Dedifferentiated amniotic fluid mesenchymal stem cell (primary cell): Measurements from ENCODE around the gene RERE.

Source experiments
- DNase-seq: peaks from one replicate; pipeline ENCODE4 v3.0.0-alpha.2; 2016; ENCODE audit errors: extremely low spot score

RERE gene

DNA sequence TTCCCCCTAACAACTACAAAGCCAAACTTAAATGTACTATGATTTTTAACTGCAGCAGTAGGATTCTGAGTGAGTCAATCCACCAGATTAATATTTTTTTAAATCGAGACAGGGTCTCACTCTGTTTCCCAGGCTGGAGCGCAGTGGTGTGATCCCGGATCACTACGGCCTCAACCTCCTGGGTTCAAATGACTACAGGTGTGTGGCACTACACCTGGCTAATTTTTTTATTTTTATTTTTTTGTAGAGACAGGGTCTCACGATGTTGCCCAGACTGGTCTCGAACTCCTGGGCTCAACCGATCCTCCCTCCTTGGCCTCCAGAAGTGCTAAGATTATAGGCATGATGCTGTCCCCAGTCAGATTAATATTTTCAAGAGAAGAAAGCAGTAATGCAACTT is 411.4 kb downstream of the RERE start:
- DNase-seq: no peak

DNA sequence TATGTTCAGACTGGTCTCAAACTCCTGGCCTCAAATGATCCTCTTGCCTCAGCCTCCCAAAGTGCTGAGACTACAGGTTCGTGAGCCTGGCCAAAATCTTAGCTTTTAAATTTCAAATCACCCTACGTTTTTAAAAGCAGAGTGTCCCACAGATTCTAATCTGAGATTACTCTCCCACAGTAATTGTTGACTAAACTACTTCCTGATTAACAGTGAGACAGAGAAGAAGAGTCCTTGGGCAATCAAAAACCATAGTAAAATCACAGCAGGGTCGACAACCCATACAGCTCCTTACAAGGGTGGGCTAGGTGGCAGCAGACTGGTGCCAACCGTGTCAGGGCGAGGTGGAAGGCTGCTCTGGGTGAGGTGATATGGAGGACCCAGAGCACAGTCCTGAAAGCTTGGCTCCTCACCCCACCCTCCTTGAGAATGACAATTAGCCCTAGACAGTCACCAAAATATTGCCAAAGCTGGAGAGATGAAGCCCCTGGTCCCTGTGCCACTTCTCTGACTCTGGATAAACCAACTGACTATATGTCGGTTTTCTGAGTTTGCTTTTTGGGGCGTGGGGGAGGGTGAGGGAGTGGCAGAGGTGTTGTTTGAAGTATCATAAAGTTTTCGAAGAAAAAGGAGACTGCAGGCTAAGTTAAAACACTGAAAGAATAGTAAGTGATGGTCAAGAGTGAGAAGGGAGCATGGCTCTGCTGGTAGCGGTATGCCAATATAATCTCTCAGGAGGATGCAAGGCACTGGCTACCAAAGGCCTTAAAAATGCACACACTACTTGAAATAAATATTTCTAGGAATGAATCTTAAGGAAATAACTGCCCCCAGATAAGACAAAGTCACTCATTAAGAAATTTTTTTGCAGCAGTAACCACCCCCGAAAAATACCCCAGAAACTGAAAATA is 412.7 kb downstream of the RERE start:
- no peak for DNase-seq

DNA sequence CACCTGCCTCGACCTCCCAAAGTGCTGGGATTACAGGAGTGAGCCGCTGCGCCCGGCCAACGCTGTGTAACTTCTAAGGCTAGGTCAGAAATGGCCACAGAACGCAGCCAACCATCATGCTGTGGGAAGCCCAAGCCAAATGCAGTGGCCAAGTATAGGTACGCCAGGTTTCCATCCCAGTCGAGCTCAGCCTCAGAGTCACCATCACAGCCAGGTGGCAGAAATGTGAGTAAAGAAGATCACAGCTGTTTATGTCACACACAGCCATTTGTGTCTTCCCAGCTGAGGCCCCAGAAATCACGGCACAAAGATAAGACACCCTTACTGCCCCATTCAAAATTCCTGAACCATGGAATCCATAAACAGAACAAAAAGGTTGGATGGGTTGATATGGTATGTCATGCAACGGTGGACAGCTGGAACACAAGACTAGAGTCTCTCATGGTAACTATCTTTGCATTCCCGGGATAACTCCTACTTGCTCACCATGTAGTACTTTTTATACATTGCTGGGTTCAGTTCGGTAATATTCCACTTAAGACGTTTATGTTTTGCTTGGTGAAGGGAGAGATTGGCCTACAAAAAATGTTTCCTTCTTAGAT is 415.2 kb downstream of the RERE start:
- DNase-seq: no peak

DNA sequence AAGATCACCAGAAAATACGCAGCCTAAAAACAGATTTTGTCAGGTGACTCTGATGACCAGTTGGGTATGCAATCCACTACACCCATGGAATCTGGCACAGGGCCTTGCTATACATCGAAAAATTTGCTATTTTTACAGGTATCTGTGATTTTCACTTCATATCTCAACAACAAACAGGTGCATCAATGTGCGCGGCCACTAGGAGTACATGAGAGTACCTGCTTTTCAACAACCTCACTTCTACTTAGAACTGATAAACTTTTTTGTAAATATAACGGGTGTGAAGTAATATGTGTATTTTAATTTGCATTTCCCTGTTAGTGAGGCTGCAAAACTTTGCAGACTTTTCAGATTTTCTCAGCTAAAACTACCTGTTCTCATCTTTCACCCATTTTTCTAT is 418.8 kb downstream of the RERE start:
- DNase-seq: no peak

DNA sequence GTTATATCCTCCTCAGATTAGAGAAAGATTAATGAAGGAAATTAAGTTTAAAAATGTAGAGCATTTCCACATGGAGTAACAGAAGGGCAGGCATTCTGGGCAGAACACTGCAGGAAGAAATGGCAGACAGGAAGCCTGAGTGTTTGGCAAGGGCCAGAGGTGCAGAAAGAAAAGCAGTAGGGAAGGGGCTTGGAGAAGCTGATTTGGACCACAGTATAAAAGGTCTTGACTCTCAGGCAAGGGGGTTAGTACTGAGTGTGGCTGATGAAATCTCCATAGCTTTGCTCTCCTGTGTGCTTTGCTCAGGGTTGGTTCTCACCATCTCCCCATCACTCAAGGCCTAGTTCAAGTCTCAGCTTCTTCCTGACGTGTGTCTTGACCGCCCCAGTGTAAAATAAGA is 419.4 kb downstream of the RERE start:
- DNase-seq: no peak

DNA sequence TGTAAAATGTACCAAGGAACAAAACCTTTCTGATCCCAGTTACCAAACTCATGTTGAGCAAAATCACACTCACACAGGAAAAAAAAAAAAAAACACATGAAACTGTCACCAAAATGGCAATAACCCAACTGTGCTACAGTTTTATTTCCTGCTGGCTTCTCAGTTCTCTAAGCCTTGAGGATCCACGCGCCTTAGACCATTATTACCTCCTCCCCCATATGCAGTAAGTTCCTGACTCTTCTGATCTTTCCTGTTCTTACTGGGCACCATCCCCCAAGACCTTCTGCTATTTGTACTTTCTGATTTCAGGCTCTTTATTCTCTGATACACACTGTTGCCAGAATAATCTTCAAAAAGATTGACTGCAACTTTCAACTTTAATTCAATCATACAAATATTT is 419.9 kb downstream of the RERE start:
- no peak for DNase-seq

DNA sequence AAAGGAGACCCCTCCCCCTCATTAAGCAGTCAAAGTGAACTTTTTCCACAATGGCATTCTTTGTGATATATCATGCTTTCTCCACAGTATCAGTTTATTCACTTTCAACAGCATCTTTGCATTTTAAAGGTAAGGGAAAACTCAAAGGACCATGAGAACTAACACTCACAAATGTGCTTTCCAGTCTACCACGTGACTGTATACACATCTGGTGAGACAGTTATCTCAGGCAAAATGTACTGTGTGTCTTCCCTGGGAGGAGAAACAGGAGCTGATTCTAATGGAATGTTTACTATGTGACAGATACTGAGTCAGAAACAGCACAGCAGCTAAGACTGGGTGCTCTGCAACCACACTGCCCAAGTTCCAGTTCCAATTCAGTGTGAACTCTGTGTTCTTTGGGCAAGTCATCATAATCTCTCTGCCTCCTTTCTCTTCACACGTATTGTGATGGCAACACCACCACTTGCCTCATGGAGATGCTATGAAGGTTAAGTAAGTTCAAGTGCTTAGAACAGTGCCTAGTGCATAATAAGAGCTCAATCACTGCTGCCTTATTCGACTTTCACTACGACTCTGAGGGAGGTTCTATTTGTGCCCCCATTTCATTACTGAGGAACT is 420.5 kb downstream of the RERE start:
- DNase-seq: peak; percentile 68

DNA sequence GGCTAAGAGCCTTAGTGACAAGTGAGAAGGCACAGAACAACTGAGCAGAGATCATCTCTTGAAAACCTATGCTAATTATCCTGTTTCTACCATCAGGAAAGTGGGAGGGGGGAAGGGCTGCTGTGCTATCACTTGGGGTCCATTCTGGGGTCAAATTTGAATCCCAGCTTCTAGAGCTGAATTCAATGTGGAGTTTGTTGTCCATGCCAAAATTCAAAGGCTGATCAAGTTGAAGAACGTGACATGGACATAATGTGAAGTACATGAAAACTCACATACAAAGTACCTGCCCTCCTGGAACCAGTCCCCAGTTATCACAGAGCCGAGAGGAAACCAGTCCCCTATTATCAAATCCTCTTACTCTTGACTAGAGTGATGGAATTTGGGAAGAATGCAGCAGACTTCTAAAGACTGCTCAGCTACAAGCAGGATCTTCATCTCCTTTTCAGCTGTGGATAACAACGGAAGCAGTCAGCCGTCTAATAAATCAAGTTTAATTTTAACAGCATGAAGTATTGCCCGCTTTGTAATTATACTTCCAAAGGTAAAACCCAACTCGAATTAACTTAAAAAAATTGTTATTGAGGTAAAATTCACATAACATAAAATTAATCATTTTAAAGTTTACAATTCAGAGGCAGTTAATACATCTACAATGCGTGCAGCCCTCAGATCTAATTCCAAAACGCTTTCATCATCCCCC is 421.2 kb downstream of the RERE start:
- DNase-seq: no peak

DNA sequence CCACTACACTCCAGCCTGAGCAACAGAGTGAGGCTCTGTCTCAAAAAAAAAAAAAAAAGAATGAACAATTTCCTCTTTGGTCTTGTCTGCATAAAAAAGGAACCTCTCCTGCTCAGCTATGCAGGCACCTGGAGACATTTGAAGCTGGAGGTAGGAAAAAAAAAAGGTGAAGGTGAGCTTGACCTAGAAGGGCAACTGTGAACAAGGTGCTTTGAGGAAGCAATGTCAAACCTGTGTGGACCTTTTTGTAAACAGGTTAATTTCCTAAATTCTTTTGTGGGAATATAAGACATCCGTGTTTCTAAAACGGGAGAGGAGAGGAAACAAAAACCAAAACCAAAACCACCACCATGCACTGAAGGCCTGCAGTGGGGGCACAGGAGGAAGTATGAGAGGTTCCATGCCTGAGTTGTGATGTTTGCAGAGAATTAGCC is 422.0 kb downstream of the RERE start:
- no peak for DNase-seq

DNA sequence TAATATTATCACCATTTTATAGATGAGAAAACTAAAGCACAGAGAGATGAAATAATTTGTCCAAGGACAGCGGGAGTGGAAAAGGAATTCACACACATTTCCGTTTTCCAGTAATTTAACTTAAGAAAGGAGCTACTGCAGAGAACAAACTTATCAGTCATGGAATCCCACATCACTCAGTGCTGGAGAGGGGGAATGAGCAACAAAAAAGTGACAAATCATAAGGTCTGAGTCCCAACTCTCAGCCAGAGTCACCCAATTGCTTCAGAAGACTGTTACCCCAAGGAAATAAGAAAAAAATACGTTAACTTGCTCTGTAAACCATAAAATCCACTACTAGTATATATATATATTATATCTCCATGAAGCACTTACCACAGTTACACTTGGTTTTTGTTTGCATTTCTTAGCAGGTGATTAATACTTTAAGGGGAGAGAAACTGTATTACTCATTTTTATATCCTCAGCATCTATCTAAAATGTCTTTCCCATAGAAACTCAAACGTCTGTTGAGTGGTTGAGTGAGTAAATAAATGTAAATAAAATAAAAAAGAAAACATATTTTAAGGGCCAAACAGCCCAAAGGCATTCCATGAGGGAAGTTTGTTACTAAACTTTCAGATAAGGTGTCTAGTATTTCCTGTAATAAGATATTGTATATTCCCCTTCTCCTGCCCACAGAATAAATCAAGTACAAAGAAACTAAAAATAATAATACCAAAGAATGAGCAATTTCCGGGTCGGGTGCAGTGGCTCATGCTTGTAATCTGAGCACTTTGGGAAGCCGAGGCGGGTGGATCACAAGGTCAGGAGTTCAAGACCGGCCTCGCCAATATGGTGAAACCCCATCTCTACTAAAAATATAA is 422.8 kb downstream of the RERE start:
- DNase-seq: peak; percentile 52

DNA sequence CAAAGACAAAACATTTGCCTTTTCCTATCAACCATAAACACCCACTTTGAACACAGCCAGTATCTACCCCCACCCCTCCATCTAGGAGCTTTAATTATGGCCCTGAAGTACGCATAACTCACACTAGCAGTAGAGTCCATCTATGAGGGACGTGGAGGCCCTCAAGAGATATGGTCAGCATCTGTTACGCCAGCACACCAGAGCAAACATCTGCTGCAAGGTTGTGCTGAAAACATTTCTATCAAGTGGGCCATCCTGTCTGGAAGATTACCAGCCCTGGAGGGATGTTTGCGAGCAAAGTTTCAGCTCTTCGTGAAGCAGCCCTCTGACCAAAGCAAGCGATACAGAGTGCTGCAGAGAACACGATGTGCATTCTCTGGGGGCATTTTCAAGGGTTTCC is 424.9 kb downstream of the RERE start:
- no peak for DNase-seq

DNA sequence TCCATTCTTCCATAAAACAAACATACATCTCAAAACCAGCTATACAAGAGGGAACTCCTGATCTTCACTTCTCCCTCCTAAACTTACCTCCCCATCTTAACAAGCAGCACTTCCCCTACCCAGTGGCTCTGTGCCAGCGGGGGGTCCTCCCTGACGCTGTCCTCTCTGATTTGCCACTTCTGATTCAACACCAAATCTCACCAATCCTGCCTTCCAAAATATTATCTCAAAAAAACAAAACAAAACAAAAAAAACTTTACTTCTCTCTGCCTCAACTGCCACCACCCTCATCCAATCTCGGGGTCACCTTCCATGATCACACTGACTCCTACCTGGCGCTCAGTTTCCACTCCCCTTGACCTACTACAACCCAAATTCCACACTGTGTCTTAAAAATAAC is 426.7 kb downstream of the RERE start:
- DNase-seq: no peak

DNA sequence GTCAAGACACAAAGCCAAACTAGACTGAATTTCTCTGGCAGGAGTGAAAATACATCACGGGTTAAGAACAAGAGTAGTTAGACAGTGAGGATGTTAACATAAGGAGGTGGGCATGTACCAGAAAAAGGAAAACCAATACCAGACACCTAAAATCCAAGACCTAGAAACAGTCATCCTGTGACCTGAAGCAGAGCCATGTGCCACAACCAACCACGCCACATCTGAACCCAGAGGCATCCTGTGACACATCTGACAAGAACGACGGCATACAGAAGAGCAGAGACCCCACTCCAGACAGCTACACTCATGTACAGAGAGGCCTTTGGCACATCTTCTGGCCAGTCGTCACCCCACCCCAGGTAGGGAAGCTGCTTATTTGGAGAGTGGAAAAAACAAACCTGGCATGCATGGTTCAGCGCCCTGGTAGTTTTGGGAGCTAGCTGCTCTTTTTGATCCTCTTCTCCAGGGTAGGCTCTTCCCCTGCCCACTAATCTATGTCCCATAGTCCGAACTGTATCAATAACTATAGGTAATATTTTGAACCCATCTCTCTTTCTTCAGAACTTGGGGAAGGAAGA is 427.4 kb downstream of the RERE start:
- no peak for DNase-seq

DNA sequence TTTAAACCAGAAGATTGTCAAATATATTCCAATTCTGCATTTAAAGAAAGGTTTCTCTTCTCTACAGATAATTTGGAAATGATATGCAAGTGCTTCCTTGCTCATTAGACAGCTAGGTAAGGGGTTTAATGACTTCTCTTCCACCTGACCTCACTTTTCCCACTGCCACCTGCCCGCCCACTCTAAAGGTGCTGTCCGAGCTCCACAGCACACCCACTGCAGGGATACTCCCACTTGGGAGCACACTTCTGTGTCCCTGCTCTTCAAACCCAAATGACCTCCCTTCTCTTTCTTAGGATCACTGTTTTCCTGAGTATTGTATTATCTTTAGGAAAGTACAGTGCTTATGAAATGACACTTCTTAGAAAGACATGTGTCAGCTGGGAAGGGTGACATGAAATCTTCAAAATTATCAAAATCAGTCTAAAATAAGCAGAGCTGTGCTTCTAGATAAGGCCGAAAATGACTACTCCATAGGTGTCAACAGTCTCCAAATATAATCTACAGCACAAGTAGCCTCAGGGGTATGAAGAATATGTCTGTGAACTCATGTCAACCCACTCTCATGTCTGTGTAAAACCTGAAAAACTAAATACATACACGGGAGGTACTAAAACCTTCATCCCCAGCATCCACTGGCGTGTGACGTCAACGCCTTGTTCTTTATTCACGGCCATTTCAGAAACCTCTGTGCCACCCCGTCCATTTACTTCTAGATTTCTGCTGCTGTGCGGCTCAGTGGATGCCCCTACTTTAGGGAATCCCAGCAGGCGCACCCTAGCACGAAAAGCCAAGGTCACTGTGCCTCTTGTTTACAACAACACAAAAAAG is 428.5 kb downstream of the RERE start:
- DNase-seq: no peak

DNA sequence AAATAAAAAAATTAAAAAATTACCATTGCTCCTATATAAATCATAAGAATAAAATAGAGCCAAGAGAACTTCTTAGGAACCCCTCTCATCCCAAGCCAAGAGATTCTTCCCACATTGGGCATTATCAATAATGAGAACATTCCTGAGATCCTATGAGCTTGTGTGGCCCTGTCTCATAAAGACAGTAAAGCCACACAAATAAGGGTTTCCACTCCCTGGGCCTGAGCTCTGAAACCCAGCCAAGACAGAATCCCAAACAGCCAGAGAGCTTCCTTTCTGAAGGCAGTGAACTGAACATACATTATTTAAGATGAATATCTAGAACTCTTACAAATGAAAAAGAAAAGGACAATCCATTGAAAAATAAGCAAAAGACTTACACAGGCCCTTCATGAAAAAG is 431.2 kb downstream of the RERE start:
- no peak for DNase-seq

DNA sequence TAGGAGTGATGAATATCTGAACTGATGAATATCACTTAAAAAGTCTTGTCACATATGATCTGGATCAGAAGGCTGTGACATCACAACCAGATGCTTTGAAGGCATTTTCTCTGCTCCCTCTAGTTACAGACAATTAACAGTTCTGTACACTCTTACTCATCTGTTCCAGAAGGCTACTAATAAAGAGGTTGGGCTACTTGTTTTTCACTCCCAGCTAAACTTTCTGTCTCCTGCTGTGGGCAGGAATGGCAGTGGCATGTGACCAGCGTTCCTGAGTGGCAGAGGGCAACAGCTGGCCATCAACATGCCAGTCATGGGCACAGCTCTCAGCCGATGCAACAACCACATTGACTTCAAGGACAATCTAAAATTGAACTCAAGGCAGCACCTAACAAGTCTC is 432.9 kb downstream of the RERE start:
- no peak for DNase-seq

DNA sequence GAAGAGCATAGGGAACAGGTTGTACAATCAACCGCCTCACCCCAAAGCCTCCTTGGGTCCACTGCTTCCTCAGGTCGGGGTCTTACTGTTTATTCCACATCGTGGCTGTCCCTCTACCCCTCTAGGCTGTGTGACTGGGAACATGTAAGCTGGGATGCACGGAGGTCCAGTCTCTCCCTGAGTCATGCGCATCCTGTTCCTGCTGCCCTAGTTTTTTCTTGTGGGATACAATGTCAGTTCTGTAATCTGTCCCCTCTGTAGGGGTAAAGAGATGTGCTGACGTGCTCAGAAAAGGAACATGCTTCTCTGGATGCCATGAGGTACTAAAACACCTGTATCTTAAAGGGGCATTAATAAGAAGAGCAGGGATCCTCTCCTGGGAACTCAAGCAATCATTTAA is 433.4 kb downstream of the RERE start:
- no peak for DNase-seq

DNA sequence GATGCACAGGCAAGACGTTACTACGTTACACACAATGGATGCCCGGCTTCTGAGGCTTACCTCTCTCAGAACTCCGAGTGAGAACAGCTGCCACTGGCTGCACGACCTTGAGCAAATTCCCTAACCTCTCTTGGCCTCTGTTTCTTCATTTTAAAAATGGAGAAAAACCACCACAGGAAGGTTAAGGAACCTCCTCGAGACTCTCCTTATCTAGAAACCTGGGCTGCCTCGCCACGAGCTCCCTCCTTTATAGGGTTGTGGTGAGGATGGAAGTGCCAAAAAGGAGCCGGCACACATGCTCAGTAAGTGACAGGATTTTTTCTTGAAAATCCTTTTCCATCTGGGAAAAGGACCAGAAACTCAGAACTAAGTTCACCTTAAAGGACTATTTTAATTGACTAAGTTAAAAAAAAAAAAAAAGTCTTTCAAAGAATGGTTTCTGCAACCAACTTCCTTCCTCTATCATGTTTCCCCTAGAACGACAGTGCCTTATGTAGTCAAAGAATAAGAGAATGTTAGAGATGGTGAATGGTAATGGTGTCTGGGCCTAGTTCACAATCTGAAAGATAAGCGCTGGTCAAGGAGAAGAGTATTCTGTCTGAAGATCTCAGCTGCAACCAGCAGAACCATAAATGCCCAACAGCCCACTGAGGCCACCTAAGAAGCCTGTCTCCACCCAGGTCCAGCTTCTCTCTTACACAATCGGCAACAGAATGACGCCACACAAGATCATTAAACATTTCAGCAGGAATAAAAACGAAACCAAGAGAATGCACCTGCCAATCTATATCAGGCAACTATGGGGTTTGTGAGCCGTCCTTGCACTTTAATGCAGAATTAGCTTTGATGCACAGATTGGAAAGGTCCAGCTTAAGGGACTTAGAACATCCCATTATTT is 434.6 kb downstream of the RERE start:
- DNase-seq: no peak

DNA sequence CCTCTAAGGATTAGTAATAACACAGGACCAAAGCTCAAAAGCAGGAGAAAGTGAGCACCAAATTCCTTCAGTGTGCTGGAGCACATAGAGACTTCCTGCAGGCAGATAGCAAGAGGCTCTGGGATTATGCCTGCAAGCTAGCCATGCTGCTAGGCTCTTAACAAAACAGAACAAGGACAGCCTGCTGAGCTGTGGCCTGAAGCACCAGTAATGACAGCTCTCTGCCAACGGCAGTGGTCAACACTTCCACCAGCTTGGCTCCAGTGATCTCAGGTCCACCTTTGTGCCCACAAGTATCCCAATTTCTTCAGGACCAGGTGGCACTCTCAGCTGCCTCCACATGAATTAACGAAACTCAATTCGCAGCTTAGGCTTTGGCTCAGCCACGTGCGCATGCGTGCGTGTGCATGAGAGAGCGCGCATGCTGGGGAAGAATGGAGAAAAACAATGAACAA is 435.4 kb downstream of the RERE start:
- no peak for DNase-seq
